NCI-H345 treated with DMSO at 0.1 percent for 48 hours (cell line): ENCODE measurements around the gene ATRNL1.

Source experiments
- DNase-seq: peaks from one replicate; lab custom pipeline; 2025; ENCODE audit not compliant: unreplicated experiment; lab: John Stamatoyannopoulos, UW

ATRNL1 gene

DNA sequence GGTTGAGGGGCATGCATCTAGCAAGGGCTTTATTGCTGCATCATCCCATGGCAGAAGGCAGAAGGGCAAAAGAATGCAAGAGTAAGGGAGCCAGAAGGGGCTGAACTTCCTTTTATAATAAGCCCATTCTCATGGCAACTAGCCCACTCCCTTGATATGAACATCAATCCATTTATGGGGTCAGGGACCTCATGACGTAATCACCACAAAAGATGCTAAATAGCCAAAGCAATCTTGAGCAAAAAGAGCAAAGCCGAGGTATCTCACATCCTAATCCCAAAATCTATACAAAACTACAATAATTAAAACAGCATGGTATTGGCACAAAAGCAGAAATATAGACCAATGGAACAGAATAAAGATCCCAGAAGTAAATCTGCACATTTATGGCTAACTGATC is 499.9 kb downstream of the ATRNL1 start:
- DNase-seq, result no peak

DNA sequence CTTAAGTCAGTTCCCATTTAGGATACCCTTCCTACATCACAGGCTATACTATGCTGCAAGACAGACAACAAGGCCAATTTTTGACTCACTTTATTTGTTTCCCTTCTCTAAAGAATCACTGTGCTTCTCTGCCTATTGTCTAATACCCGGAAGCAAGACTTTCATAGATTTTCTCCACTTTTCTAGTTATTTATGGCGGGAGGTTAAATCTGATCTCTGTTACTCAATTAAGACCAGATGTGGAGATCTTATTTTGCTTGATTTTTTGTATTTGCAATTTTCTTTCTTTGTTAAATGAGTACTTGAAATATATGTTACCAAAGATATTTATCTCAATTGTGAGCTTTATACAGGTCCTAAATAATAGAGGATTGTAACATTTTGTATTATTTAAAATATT is 511.5 kb downstream of the ATRNL1 start:
- no peak for DNase-seq

DNA sequence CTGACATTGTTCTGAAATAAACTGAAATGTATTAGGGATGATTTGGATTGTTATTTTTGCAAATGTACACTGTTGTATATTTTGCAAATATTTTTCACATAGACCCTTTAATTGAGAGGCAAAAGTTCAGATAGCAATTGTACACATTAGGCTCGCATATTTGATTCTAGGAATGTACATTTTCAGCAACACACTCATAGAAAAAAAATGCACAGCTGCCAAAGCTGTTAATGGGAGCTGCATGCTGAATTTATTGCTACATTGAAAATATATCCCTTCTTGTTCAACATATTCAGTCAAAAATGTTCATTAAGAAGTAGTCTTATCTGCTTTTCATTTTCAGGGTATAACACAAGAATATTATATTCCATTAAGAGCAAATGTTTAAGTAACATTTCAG is 512.9 kb downstream of the ATRNL1 start:
- DNase-seq, result no peak

DNA sequence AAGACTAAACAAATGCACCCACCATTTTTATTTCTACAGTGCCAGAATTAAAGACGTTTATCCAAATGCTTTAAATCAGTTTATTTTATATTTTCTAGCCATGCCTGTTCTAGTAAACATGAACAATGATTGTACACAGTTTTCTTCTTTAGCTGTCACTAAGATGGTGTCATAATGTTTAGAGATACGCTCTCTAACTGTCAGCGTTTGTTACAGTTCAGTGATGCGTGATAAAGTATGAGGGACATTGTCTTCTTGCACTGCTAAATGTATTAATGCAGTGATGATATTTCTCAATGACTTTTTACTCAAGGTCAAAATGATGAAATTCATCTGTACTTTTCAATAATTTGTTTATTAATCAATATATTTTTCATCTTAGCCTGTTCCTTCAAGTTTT is 513.6 kb downstream of the ATRNL1 start:
- no peak for DNase-seq

DNA sequence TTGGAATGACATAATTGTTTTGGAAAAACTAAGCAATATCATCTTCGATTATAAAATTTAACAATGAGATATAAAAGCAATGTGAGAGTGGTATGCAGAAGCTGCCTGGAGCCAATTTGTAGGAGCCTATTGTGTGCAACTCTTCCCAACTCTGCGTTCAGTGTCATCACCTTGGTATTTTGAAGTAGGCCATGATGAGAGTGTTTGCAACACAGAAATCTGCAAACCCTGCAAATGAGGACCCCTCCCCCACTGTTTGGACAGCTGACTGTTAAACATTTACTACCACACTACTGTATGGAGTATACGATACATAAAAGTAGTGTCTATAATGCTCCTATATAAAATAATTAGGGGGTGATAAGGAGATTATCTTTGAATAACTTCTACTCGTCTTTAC is 531.3 kb downstream of the ATRNL1 start:
- no peak for DNase-seq

DNA sequence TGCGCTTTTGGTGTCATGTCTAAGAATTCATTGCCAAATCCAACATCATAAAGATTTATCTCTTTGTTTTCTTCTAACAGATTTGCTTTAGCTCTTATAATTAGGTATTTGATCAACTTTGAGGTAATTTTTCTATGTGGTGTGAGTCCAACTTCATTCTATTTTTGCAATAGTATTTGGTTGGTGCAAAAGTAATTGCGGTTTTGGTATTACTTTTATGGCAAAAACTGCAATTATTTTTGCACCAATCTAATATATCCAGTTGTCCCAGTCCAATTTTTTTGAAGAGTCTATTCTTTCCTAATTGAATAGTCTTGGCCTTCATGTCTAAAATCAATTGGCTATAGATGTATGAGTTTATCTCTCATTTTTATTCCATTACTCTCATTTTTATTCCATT is 535.5 kb downstream of the ATRNL1 start:
- DNase-seq, result no peak

DNA sequence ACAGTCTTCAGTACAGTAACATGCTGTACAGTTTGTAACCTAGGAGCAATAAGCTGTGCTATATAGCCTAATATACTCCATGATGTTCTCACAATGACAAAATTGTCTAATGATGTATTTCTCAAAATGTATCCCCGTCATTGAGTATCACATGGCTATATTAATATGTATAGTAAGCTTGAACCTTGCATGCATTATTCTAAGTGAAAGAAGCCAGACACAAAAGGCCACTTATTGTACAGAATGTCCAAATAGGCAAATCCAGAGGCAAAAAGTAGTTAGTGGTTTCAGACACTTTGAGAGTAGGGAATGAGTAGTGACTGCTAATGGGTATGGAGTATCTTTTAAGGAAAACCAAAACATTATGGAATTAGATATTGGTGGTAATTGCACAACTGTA is 545.1 kb downstream of the ATRNL1 start:
- no peak for DNase-seq

DNA sequence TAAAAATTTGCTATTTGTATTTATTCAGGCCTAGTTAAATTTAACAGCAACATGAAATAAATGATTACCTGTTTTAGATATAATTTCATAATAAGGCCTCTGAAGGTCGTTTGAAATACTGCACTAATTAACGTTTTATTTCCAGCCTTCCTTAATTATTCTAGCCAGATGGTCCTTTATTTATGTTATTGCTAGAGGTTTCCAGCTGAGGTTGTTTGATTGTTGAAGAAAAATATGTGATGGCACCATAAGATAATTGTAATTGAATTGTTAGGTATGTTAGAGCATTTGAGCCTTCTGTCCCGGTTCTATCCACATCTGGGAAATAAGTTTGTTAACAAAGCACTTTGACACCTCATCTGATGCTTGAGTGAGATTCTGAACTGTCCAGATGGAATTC is 556.1 kb downstream of the ATRNL1 start:
- no peak for DNase-seq

DNA sequence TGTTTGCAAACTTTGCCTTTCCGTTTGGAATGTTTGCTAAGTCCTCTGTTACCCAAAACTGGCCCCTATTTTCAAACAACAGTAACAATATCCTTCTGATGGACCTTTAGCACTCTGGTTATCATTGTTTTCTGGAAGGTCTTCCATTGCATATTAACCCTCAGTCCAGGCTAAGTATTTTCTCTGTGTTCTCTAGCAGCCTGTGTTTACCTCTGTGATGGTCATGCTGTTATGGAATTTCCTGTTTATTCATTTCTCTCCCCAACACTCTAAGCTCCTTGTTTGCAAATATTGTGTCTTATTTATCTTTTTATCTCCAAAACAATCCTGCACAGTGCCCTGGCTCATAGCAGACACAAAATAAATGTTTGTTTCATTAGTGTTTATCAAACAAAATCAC is 560.3 kb downstream of the ATRNL1 start:
- no peak for DNase-seq

DNA sequence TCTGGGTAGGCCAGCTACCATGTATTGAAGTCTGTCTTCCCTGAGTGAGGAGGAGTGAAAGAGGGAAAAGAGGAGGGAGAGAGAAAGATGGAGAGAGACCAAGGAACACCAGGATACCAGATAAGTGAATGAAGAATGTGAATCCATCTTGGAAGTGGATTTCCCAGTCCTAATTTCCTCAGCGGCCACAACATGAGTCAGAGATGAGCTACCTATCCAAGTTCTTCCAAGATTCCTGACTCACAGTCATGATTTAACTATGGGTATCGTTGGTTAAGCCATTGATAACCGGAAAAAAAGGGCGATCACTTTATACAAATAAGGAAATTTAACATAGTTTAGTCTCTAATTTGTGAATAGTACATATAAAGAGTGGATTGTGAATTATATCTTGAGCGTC is 561.8 kb downstream of the ATRNL1 start:
- DNase-seq, result no peak

DNA sequence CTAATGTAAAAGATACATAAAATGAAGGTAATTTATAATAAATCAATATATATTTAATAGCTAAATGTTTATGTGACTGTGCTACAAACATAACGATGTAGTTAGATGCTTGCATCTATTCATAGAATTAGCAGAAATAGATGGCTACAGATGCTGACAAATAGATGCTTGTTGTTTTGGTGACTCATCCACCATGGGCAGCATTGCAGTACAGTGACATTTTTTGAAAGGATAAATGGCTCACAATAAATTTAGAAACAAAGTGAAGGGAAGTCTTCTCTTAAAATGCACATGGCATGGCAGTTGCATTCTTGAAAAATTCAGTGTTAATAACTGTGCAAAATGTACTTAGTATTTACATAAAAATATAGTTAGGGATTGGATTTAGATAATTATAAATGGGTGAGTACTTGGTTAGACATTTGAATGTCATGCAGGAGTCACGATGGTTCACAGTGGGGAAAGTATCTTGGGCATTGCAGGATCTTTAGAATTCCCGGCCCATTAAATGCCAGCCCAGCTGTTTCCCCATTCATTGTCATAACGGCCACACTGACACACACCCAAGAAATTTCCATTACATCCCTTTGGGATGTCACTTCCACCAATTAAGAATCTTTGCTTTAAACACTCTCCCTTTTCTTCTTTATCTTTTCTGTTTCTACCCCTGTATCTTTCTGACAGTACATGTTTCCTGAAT is 564.1 kb downstream of the ATRNL1 start:
- DNase-seq, result no peak

DNA sequence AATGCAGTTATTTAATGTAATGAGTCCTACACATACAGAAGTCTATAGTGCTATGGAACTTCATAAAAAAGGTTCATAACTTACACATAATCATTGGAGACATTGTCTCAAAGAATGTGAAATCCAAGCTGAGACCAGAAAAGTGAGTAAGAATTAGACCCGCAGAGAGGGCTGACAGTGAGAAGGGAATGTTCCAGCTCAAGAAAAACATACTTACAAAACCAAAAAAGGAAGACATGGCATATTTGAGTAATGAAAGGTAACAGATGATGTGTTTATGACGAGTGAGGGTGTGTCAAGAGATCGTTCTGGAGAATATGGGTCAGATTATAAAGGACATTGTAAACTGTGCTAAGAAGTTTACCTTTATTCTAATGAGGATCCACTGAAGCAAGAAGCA is 566.5 kb downstream of the ATRNL1 start:
- DNase-seq, result no peak

DNA sequence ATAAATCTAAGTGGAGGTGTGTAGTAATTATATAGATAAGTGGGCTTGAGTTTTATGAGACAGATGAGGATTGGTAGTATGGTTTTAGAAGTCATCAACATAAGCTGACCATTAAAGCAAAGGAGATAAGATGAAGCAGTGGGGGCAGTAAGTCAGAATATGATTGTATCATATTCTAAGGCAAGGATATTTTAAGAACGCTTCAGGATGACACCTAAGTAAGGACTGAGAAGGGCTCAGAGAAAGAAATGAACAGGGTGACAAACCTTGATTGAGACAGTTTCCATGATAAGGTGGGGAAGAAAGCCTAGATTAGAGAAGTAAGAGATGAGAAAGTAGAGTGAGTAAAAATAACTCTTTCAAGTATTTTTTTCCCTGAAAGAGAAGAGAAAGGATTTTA is 567.2 kb downstream of the ATRNL1 start:
- DNase-seq, result no peak

DNA sequence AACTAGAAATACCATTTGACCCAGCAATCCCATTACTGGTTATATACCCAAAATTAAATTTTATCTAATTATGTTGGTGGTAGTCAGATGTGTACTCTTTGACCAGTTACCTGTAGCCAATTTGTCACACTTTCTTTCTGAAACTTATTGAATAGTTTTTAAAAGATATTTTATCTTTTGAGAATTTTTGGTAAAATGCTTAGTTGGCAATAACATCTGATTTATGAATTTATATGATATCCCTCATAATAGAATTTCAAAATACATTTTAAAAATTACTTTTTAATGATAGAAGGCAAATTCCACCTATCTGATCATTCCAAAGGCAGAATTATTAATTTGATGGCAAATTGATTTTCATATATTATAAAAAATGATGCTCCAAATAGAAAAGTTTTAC is 569.3 kb downstream of the ATRNL1 start:
- DNase-seq, result no peak

DNA sequence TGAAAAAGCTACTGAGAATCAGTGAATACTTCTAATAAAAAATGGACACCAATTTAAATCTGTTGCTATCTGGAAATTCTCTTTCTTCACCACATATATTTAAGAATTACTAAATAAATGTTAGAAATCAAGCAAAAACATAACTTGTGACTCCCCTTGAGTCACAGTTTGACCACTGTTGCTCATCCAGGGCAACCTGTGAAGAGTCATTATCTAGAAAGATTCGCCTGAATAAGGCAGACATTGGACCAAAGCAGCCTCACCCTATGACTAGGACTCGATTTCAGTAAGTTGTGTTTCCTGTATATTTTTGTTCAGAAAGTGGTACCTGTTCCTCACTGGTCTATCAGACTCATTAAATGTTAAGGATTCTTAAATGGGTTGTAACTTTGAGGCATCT is 572.4 kb downstream of the ATRNL1 start:
- DNase-seq, result no peak

DNA sequence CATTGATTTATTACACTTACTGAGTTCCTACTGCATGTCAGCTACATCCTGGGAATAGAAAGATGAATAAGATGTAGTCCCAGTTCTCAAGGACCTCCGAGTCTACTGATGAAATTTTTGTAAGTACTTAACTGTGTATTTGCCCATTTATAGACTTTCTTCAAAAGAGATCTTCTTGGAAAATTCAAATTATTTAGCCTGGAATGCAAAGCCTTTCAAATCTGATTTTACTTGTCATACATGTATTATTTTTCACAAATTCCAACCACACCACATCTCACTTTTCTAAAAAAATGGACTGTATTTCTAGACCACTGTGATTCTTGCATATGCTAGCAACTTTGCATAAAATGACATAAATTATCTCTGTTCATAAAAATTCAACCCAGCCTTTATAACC is 581.3 kb downstream of the ATRNL1 start:
- no peak for DNase-seq

DNA sequence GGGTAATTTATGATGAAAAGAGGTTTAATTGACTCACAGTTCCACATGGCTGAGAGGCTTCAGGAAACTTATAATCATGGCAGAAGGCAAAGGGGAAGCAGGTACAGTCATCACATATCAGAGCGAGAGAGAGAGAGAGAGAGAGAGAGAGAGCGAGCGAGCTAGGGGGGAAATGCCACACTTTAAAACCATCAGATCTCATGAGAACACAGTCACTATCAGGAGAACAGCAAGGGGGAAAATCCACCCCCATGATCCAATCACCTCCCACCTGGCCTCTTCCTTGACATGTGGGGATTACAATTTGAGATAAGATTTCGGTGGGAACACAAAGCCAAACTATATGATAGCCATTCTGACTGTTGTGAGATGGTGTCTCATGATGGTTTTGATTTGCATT is 603.6 kb downstream of the ATRNL1 start:
- DNase-seq, result no peak

DNA sequence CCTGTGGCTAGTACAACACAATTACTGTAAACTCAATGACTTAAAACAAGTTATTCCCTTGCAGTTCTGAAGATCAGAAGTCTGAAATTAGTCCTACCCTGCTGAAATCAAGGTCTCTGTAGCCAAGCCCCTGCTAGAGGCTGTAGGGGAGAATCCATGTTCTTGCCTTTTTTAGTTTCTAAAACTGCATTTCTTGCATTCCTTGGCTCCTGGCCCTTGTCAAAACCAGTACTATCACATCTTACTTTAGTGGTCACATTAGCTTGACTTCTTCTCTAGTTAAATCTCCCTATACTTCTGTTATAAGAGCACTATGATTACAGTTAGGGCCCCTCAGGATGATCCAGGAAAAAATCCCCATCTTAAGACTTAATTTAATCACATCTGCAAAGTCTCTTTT is 612.9 kb downstream of the ATRNL1 start:
- no peak for DNase-seq

DNA sequence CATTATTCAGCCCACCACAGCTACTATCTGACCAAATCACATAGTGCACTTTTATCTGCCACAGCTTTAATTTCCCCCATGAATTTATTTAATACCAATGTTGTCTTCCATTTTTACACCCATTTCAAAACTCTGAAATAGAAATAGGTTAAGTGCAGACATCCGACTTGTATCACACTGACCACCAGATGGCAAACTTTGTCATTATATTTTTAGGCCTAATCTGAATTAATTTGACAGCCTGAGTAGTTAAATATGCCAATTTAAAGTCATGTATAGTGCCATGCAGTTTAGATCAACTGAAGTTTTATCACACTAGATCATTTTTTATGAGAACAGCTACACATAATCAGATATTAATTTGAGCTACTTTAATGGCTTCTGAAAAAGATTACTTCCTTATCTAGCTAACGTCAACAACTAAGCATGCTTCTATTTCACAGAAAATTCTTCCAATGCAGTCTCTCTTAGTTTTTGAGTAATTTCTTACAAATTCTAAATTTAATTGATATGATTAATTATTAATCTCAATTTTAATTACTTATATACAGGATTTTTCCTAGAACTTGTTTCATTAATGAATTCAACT is 613.4 kb downstream of the ATRNL1 start:
- peak; percentile 7 for DNase-seq

DNA sequence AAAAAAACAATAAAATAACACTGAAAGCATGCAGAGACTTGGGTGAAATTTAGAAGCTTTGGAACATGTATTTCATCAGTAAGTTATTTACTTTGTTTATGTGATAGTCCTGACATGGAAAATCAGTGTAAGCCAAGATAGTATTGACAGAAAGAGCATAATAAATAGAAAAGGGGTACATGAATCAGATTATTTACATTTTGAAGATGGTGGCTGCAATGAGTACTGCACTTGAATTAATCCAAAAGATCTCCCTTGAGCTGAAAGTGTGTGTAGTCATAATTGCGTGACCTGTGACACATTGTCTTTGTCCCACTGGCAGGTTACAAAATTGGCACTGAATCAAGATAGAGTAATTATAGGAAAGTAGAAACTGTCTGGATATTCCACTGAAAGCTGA is 617.0 kb downstream of the ATRNL1 start:
- peak; percentile 65 for DNase-seq

DNA sequence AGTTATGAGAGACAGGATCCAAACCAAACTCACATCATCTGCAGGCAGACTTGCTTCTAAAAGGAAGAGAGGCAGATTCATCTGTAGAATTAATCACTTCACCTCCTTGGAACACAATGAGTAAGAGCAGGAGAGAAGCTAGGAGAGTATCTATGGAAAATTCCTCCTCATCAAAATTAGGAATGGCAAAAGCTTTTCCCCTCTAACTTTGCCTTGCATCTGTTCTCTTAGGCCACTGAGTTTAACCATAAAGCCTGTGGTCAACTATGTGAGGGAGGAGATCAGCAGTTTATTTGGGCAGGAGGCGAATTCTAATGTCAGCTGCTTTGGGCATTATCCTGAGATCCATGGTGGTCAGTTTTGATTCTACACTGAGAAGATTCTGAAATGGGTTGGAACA is 618.1 kb downstream of the ATRNL1 start:
- DNase-seq, result no peak

DNA sequence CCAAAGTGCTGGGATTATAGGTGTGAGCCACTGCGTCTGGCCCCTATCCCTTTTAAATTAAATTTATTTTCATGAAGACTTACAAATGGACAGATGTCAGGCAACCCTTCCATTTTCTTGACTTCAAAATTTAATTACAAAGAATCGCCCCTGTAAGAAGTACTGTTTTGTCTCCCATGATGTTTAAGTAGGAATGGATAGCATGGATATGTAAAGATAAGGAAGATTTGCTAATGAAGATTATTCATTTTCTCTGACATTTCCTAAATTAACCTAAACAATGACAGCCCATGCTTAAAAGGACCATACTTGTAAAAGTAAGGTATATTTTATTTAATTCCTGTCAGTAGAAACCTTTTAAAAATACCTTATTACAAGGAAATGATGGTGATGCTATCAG is 627.0 kb downstream of the ATRNL1 start:
- no peak for DNase-seq

DNA sequence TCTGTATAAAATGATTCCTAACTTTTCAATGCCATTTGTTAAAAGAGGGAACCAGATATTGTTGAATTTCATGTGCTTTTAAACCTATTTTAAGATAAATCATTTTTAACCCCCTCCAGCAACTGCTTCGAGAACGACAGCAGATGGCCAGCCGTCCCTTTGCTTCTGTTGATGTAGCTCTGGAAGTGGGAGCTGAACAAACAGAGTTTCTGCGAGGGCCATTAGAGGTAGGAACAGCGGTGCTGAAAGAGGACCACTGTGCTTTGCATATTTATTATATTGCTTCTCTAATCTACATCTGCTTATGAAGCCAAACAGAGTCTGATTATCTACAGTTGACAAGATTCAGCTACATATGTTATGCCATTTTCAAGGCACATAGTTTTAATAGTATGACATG is 634.0 kb downstream of the ATRNL1 start:
- DNase-seq, result no peak
